GM21526 (cell line): ENCODE results near the gene CHST14.

Experiments used
- ATAC-seq: cut with Tn5 transposase; IDR thresholded peaks from one replicate; pipeline ENCODE4 v1.9.1; 2021; ENCODE audit warnings: moderate library complexity; ENCODE audit not compliant: unreplicated experiment, low FRiP score

Gene CHST14

GRCh38 chr15:40487816-40488682, 17.3 kb downstream of the CHST14 start:
- no peak for ATAC-seq

GRCh38 chr15:40489274-40490175, 18.7 kb downstream of the CHST14 start:
- ATAC-seq = no peak

GRCh38 chr15:40493089-40493840, 22.5 kb downstream of the CHST14 start:
- ATAC-seq = no peak

GRCh38 chr15:40495516-40495915, 24.7 kb downstream of the CHST14 start:
- no peak for ATAC-seq

GRCh38 chr15:40498418-40498817, 27.6 kb downstream of the CHST14 start:
- ATAC-seq = no peak

GRCh38 chr15:40498891-40499290, 28.1 kb downstream of the CHST14 start:
- no peak for ATAC-seq

- no peak for ATAC-seq
Observed at GRCh38 chr15:40499931-40500330, 29.1 kb downstream of the CHST14 start.

- no peak for ATAC-seq
Observed at GRCh38 chr15:40500568-40501330, 30.0 kb downstream of the CHST14 start.

- ATAC-seq = no peak
Observed at GRCh38 chr15:40501487-40501886, 30.7 kb downstream of the CHST14 start.

GRCh38 chr15:40506964-40507571, 36.3 kb downstream of the CHST14 start:
- ATAC-seq = no peak

- no peak for ATAC-seq
Observed at GRCh38 chr15:40508216-40508615, 37.4 kb downstream of the CHST14 start.

GRCh38 chr15:40510201-40510600, 39.4 kb downstream of the CHST14 start:
- ATAC-seq = no peak

- no peak for ATAC-seq
Observed at GRCh38 chr15:40511093-40511471, 40.3 kb downstream of the CHST14 start.

GRCh38 chr15:40511472-40512133, 40.8 kb downstream of the CHST14 start:
- ATAC-seq = no peak

- no peak for ATAC-seq
Observed at GRCh38 chr15:40512440-40512839, 41.7 kb downstream of the CHST14 start.

GRCh38 chr15:40513609-40514008, 42.8 kb downstream of the CHST14 start:
- no peak for ATAC-seq

- ATAC-seq = no peak
Observed at GRCh38 chr15:40516322-40516721, 45.5 kb downstream of the CHST14 start.
